PC-3 (cell line): ENCODE data around the gene TXNDC11. TPM values are rescaled to one million over a fixed set of nuclear protein-coding genes. Genes with fewer than 3 reads are reported as not detected.
A peak's percentile ranks its signal among the peaks of the same experiment; 100 is the strongest.

Experiments
- ATAC-seq: fragments of 200-7000 bp; cut with Tn5 transposase; 2 replicates; pipeline ENCODE4 v1.9.1; 2020; ENCODE audit warnings: mild to moderate bottlenecking, moderate library complexity
- BruUV-seq: library from RNA; stranded (reverse); fragments of 400-500 nt; replicated peaks from 2 replicates; lab custom pipeline; 2021; lab: Mats Ljungman, UMichigan
- CTCF ChIA-PET: fragments of 300-600 bp; sonication (Branson Sonifier 250); formaldehyde crosslinking; loops from one replicate; lab custom pipeline; 2022; ENCODE audit warnings: antibody characterized with exemption; lab: Charles Lee
- POLR2A ChIA-PET: fragments of 300-600 bp; sonication (Branson Sonifier 250); formaldehyde crosslinking; loops from one replicate; lab custom pipeline; 2022; ENCODE audit warnings: antibody characterized with exemption; ENCODE audit not compliant: unreplicated experiment; lab: Charles Lee
- DNase-seq: peaks from one replicate; pipeline ENCODE4 v3.0.0-alpha.2; 2015
- H2AFZ ChIP-seq: fragments of 300-600 bp; sonication (generic); 2 replicates; pipeline ENCODE4 v1.6.0; 2016; ENCODE audit warnings: antibody characterized with exemption, low read length
- H3F3A ChIP-seq: fragments of 300-600 bp; sonication (generic); one replicate; pipeline ENCODE4 v1.6.0; 2017; ENCODE audit warnings: antibody characterized with exemption, low read length, control low read depth, mild to moderate bottlenecking; ENCODE audit not compliant: unreplicated experiment
- H3K27ac ChIP-seq: fragments of 300-600 bp; sonication (generic); 2 replicates; pipeline ENCODE4 v1.5.1; 2016; ENCODE audit warnings: mild to moderate bottlenecking, low read length
- H3K27me3 ChIP-seq: fragments of 300-600 bp; sonication (generic); 2 replicates; pipeline ENCODE4 v1.6.1; 2016; ENCODE audit warnings: low read length, mixed read lengths
- H3K36me3 ChIP-seq: fragments of 300-600 bp; sonication (generic); 2 replicates; pipeline ENCODE4 v1.6.1; 2016; ENCODE audit warnings: low read depth, mixed run types, low read length, mixed read lengths
- H3K4me1 ChIP-seq: fragments of 300-600 bp; sonication (generic); 2 replicates; pipeline ENCODE4 v1.5.1; 2016; ENCODE audit warnings: low read length; ENCODE audit not compliant: insufficient read depth
- H3K4me2 ChIP-seq: fragments of 300-600 bp; sonication (generic); 2 replicates; pipeline ENCODE4 v1.6.0; 2016; ENCODE audit warnings: low read length
- H3K4me3 ChIP-seq: fragments of 300-600 bp; sonication (generic); 2 replicates; pipeline ENCODE4 v1.5.1; 2016; ENCODE audit warnings: mild to moderate bottlenecking, low read length, mixed read lengths
- H3K79me2 ChIP-seq: fragments of 300-600 bp; sonication (generic); 2 replicates; pipeline ENCODE4 v1.6.1; 2017; ENCODE audit warnings: low read length, mixed read lengths
- H3K9ac ChIP-seq: fragments of 300-600 bp; sonication (generic); 2 replicates; pipeline ENCODE4 v1.6.0; 2016; ENCODE audit warnings: mild to moderate bottlenecking, low read length
- H3K9me2 ChIP-seq: fragments of 300-600 bp; sonication (generic); replicated peaks from 2 replicates; pipeline ENCODE4 v1.6.1; 2016; ENCODE audit warnings: mixed run types, low read length, mixed read lengths
- H3K9me3 ChIP-seq: fragments of 300-600 bp; sonication (generic); 2 replicates; pipeline ENCODE4 v1.6.1; 2016; ENCODE audit warnings: low read length, mixed read lengths
- H4K20me1 ChIP-seq: fragments of 300-600 bp; sonication (generic); 2 replicates; pipeline ENCODE4 v1.6.1; 2016; ENCODE audit warnings: low read length, mixed read lengths
- CTCF ChIP-seq: fragments of 300-600 bp; sonication (generic); conservative IDR thresholded peaks from 2 replicates; pipeline ENCODE4 v1.5.1; 2017; ENCODE audit warnings: antibody characterized with exemption, low read depth, mild to moderate bottlenecking, low read length
- EZH2 ChIP-seq: fragments of 300-600 bp; sonication (generic); IDR thresholded peaks from one replicate; pipeline ENCODE4 v1.6.1; 2017; ENCODE audit warnings: antibody characterized with exemption, mild to moderate bottlenecking, low read length; ENCODE audit not compliant: unreplicated experiment
- EZH2phosphoT487 ChIP-seq: fragments of 300-600 bp; sonication (generic); IDR thresholded peaks from 2 replicates; pipeline ENCODE4 v1.6.1; 2018; ENCODE audit warnings: mild to moderate bottlenecking, antibody characterized with exemption, low read length, borderline replicate concordance
- intact Hi-C: fragments of 100-400 bp; cut with micrococcal nuclease; formaldehyde crosslinking; loops from 2 replicates; pipeline ENCODE4 v1.9.0; 2023
- total RNA-seq: library from RNA; depleted of rRNA; stranded (reverse); fragments of >200 nt; gene quantifications from 2 replicates; pipeline ENCODE4 v1.2.3, GENCODE V29; 2014

The TXNDC11 gene
- total RNA-seq, 1 experiment from 2014 or later = 20.2 TPM

GRCh38 chr16:11743308-11744074 lies 834 bp upstream of the TXNDC11 start:
- H4K20me1 ChIP-seq = peaks cover 10% of the 10 kb centered on the region; the same call in 1 of the 2 replicates
- TF ChIP-seq EZH2 = no peak
- TF ChIP-seq CTCF = no peak
- TF ChIP-seq EZH2phosphoT487 = no peak
- no peaks in the 10 kb centered on the region for H3F3A ChIP-seq
- H3K79me2 ChIP-seq = peaks cover 45% of the 10 kb centered on the region
- H3K9me2 ChIP-seq = no peaks in the 10 kb centered on the region
- peak; percentile 8 for DNase-seq
- ChIA-PET CTCF (interaction anchor here (1.0 kb wide), 1 partner anchor 54 kb away, joined by 4 read pairs; the partner anchor contains the start of gene ZC3H7A), POLR2A (interaction anchor here (0.6 to 0.9 kb wide), 2 partner anchors 36 to 54 kb away, joined by 3 to 6 read pairs; partner anchors contain the start of gene ZC3H7A)
- ATAC-seq = no peak
- H3K9ac ChIP-seq = peak overlapping the region; percentile 83
- H3K9me3 ChIP-seq = no peaks in the 10 kb centered on the region
- H3K4me2 ChIP-seq = peak overlapping the region; percentile 94
- H2AFZ ChIP-seq = peak overlapping the region; percentile 80
- intact Hi-C loops = no loop called here
- H3K4me1 ChIP-seq = peaks cover 14% of the 10 kb centered on the region; the same call in 1 of the 2 replicates
- BruUV-seq = TSS peak; percentile 90
- peak overlapping the region; percentile 69 for H3K27ac ChIP-seq
- H3K4me3 ChIP-seq = peak overlapping the region; percentile 99
- H3K36me3 ChIP-seq = no peaks in the 10 kb centered on the region
- no peaks in the 10 kb centered on the region for H3K27me3 ChIP-seq

- no peak for DNase-seq
- CTCF ChIA-PET = no interaction called here
- intact Hi-C loops = loop anchor here (1.0 kb wide), 1 partner anchor 15 kb away; no protein-coding TSS in a partner anchor
- peak overlapping the region; percentile 59 for H2AFZ ChIP-seq
- peak; percentile 21 for ATAC-seq
- H3F3A ChIP-seq = no peaks in the 10 kb centered on the region
- peaks cover 20% of the 10 kb centered on the region for H3K4me1 ChIP-seq
- no peaks in the 10 kb centered on the region for H3K9me3 ChIP-seq
- no peaks in the 10 kb centered on the region for H3K36me3 ChIP-seq
- no peaks in the 10 kb centered on the region for H3K9me2 ChIP-seq
- H3K79me2 ChIP-seq = peaks cover 59% of the 10 kb centered on the region
- TF ChIP-seq EZH2 (no peak), CTCF (no peak), EZH2phosphoT487 (no peak)
- H3K4me3 ChIP-seq = peak overlapping the region; percentile 99
- H3K4me2 ChIP-seq = peak overlapping the region; percentile 94
- H3K27ac ChIP-seq = peak overlapping the region; percentile 59
- H3K9ac ChIP-seq = peak overlapping the region; percentile 93
- peaks cover 16% of the 10 kb centered on the region; the same call in 1 of the 2 replicates for H4K20me1 ChIP-seq
- POLR2A ChIA-PET = no interaction called here
- no peaks in the 10 kb centered on the region for H3K27me3 ChIP-seq
- BruUV-seq = no TSS peak
Observed at GRCh38 chr16:11742093-11742535, 543 bp downstream of the TXNDC11 start.

GRCh38 chr16:11740567-11740966 lies 2.1 kb downstream of the TXNDC11 start:
- ChIA-PET POLR2A (no interaction called here), CTCF (no interaction called here)
- Histone ChIP-seq H2AFZ (no peak overlapping the region), H3K4me1 (peaks cover 20% of the 10 kb centered on the region), H3K27me3 (no peaks in the 10 kb centered on the region), H3K36me3 (peaks cover 11% of the 10 kb centered on the region; the same call in 1 of the 2 replicates), H3K9me2 (no peaks in the 10 kb centered on the region), H3K79me2 (peaks cover 60% of the 10 kb centered on the region), H3K27ac (no peak overlapping the region), H3K9ac (no peak overlapping the region), H3K9me3 (no peaks in the 10 kb centered on the region), H4K20me1 (peaks cover 16% of the 10 kb centered on the region; the same call in 1 of the 2 replicates), H3F3A (no peaks in the 10 kb centered on the region), H3K4me2 (peak overlapping the region; percentile 94), H3K4me3 (peak overlapping the region; percentile 99)
- intact Hi-C loops = no loop called here
- TF ChIP-seq CTCF = no peak
- TF ChIP-seq EZH2 = no peak
- TF ChIP-seq EZH2phosphoT487 = no peak
- ATAC-seq (no peak), DNase-seq (no peak)
- BruUV-seq = no TSS peak
